Measurements from ENCODE around the gene RERG. TPM values are rescaled to one million over a fixed set of nuclear protein-coding genes. Genes with fewer than 3 reads are reported as not detected.

RERG gene
- total RNA-seq, 1 donor from 2014 or later = 1.2 TPM

DNA sequence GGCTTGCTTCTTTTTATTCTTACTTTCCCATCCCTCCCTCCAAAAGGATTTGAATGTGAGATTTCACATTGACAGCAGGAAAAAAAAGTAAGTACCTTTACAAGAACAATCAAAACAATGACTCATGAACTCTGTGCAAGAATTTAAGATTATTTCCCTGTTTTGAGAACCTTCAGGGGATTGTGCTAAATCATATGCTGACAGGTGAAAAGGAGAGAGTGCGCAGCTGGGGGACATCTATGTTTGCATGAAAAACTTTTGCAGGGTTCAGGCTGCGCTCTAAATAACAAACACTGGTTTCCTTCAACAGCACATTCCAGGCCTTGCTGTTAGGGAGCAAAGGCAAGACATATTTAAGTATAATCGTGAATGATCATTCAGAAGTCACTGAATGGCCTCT, 27.3 kb downstream of the RERG start:
- TF ChIP-seq CTCF (IDR thresholded peaks at IDR 0.05; ENCODE audit: insufficient read depth, low read length, poor library complexity, severe bottlenecking) = no peak
- Histone ChIP-seq H3K27me3 (ENCODE audit: control insufficient read depth, insufficient read depth, low read length) (no peaks in the 10 kb centered on the region), H3K36me3 (ENCODE audit: control insufficient read depth, insufficient read depth, low read length) (no peaks in the 10 kb centered on the region), H3K4me3 (ENCODE audit: low read depth, low read length) (no peak overlapping the region)
- DNase-seq (ENCODE audit: low read depth) = no peak

- Histone ChIP-seq H3K36me3 (ENCODE audit: control insufficient read depth, insufficient read depth, low read length) (no peaks in the 10 kb centered on the region), H3K27me3 (ENCODE audit: control insufficient read depth, insufficient read depth, low read length) (no peaks in the 10 kb centered on the region), H3K4me3 (ENCODE audit: low read depth, low read length) (no peak overlapping the region)
- TF ChIP-seq CTCF (IDR thresholded peaks at IDR 0.05; ENCODE audit: insufficient read depth, low read length, poor library complexity, severe bottlenecking) = no peak
- no peak for DNase-seq (ENCODE audit: low read depth)
Observed at GRCh38 chr12:15192720-15193119, 28.5 kb downstream of the RERG start.

- Histone ChIP-seq H3K4me3 (ENCODE audit: low read depth, low read length) (no peak overlapping the region), H3K36me3 (ENCODE audit: control insufficient read depth, insufficient read depth, low read length) (no peaks in the 10 kb centered on the region), H3K27me3 (ENCODE audit: control insufficient read depth, insufficient read depth, low read length) (no peaks in the 10 kb centered on the region)
- TF ChIP-seq CTCF (IDR thresholded peaks at IDR 0.05; ENCODE audit: insufficient read depth, low read length, poor library complexity, severe bottlenecking) = no peak
- no peak for DNase-seq (ENCODE audit: low read depth)
Observed at GRCh38 chr12:15188127-15188526, 33.1 kb downstream of the RERG start.

GRCh38 chr12:15186597-15186996, 34.6 kb downstream of the RERG start:
- DNase-seq (ENCODE audit: low read depth) = no peak
- no peaks in the 10 kb centered on the region for H3K36me3 ChIP-seq (ENCODE audit: control insufficient read depth, insufficient read depth, low read length)
- no peaks in the 10 kb centered on the region for H3K27me3 ChIP-seq (ENCODE audit: control insufficient read depth, insufficient read depth, low read length)
- H3K4me3 ChIP-seq (ENCODE audit: low read depth, low read length) = no peak overlapping the region
- TF ChIP-seq CTCF (IDR thresholded peaks at IDR 0.05; ENCODE audit: insufficient read depth, low read length, poor library complexity, severe bottlenecking) = no peak

- Histone ChIP-seq H3K36me3 (ENCODE audit: control insufficient read depth, insufficient read depth, low read length) (no peaks in the 10 kb centered on the region), H3K27me3 (ENCODE audit: control insufficient read depth, insufficient read depth, low read length) (no peaks in the 10 kb centered on the region), H3K4me3 (ENCODE audit: low read depth, low read length) (no peak overlapping the region)
- no peak for DNase-seq (ENCODE audit: low read depth)
- no peak for TF ChIP-seq CTCF (IDR thresholded peaks at IDR 0.05; ENCODE audit: insufficient read depth, low read length, poor library complexity, severe bottlenecking)
Observed at GRCh38 chr12:15184484-15184883, 36.7 kb downstream of the RERG start.

DNA sequence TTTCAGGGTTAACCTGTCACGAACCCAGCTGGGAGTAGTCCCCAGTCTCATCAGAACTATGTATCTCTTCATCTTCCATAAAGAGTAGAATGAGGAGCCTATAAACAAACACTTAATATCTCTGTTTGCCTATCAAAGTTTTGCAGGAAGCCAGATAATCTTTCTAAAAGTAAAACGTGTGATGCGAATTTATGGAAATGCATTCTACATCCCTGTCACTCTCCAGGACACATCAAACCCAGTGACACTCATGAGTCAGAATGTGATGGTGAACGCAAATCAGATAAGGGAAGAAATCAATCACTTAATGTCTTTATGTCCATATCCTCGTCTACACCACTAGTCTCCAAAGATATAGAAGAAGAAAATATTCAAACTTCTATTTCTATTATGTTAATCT, 37.4 kb downstream of the RERG start:
- DNase-seq (ENCODE audit: low read depth) = no peak
- H3K4me3 ChIP-seq (ENCODE audit: low read depth, low read length) = no peak overlapping the region
- TF ChIP-seq CTCF (IDR thresholded peaks at IDR 0.05; ENCODE audit: insufficient read depth, low read length, poor library complexity, severe bottlenecking) = no peak
- H3K27me3 ChIP-seq (ENCODE audit: control insufficient read depth, insufficient read depth, low read length) = no peaks in the 10 kb centered on the region
- no peaks in the 10 kb centered on the region for H3K36me3 ChIP-seq (ENCODE audit: control insufficient read depth, insufficient read depth, low read length)

Data from kidney epithelial cell (primary cell).